ENCODE measurements around the gene OR10H3. TPM values are rescaled to one million over a fixed set of nuclear protein-coding genes. Genes with fewer than 3 reads are reported as not detected.

OR10H3 gene
- total and polyA plus RNA-seq, 2 of the 8 experiments (the other 6 are each of a cell fraction or from before 2014, with no cell fraction given): not detected

- Histone ChIP-seq H3K4me3 (ENCODE audit: extremely low read depth in 1 of 4, insufficient read depth in 2 of 4, low read depth in 3 of 4, low read length in 4 of 4) (no peak overlapping the region), H3K9me3 (ENCODE audit: insufficient read depth in 2 of 2, low read depth in 1 of 2, low read length in 1 of 2) (peaks cover 61 to 64% of the 10 kb centered on the region in 2 experiments), H3K14ac (ENCODE audit: insufficient read length) (no peak overlapping the region), H2AK5ac (ENCODE audit: low read depth, low read length) (no peak overlapping the region), H3K27ac (ENCODE audit: low read depth, low read length) (no peak overlapping the region), H4K20me1 (replicated peaks in 1 of 2; ENCODE audit: control insufficient read depth in 1 of 2, insufficient read depth in 2 of 2, low read length in 2 of 2) (no peaks in the 10 kb centered on the region), H2AFZ (ENCODE audit: low read length) (no peak overlapping the region), H3K23ac (ENCODE audit: insufficient read length) (no peak overlapping the region), H3K79me2 (ENCODE audit: control insufficient read depth in 1 of 2, insufficient read depth in 2 of 2, low read length in 2 of 2) (no peaks in the 10 kb centered on the region), H2BK20ac (ENCODE audit: low read length) (no peak overlapping the region), H3K27me3 (replicated peaks in 1 of 4; ENCODE audit: control insufficient read depth in 3 of 4, extremely low read depth in 1 of 4, insufficient read depth in 3 of 4, low read length in 3 of 4) (no peaks in the 10 kb centered on the region), H3K79me1 (ENCODE audit: low read depth, low read length) (no peaks in the 10 kb centered on the region), H3K56ac (replicated peaks; ENCODE audit: insufficient read length, low read depth, low read length) (no peak overlapping the region), H3K4ac (replicated peaks; ENCODE audit: insufficient read length, low read depth, low read length) (no peak overlapping the region), H3K9ac (replicated peaks in 1 of 4; ENCODE audit: extremely low read depth in 1 of 4, low read depth in 3 of 4, low read length in 3 of 4) (no peak overlapping the region), H4K91ac (replicated peaks; ENCODE audit: insufficient read length, low read length) (no peak overlapping the region), H3K4me2 (ENCODE audit: insufficient read depth in 1 of 2, low read depth in 2 of 2, low read length in 2 of 2) (no peak overlapping the region), H4K5ac (ENCODE audit: insufficient read length, low read depth, low read length) (no peak overlapping the region), H3K36me3 (ENCODE audit: control insufficient read depth in 2 of 4, insufficient read depth in 4 of 4, low read length in 3 of 4) (no peaks in the 10 kb centered on the region), H2BK12ac (ENCODE audit: low read depth, low read length) (no peak overlapping the region), H3K18ac (ENCODE audit: extremely low read depth, low read length) (no peak overlapping the region), H2BK15ac (ENCODE audit: low read length) (no peak overlapping the region), H4K8ac (ENCODE audit: extremely low read depth, insufficient read depth, low read length) (no peak overlapping the region), H3K23me2 (ENCODE audit: low read depth, low read length) (no peaks in the 10 kb centered on the region), H3K4me1 (replicated peaks in 1 of 4; ENCODE audit: control insufficient read depth in 3 of 4, insufficient read depth in 4 of 4, low read length in 3 of 4) (no peaks in the 10 kb centered on the region), H2BK120ac (replicated peaks; ENCODE audit: low read depth, low read length) (no peak overlapping the region), H2BK5ac (ENCODE audit: low read depth, low read length) (no peak overlapping the region)
- CTCF ChIA-PET (ENCODE audit: partially characterized antibody): no interaction called here
- POLR2A ChIA-PET (ENCODE audit: partially characterized antibody): no interaction called here
- no peak for FAIRE-seq
- TF ChIP-seq POLR2AphosphoS5 (IDR thresholded peaks at IDR 0.05; ENCODE audit: low read depth, low read length) (no peak), POLR2A (IDR thresholded peaks at IDR 0.05; ENCODE audit: control extremely low read depth in 1 of 2, low read depth in 2 of 2, low read length in 2 of 2) (no peak), TAF1 (IDR thresholded peaks at IDR 0.05; ENCODE audit: low read depth, low read length) (no peak), CHD2 (IDR thresholded peaks at IDR 0.05; ENCODE audit: low read length) (no peak)
- WGBS, 2 experiments (ENCODE audit: extremely low coverage in 1 of 2, insufficient coverage in 1 of 2, insufficient read length in 1 of 2, insufficient replicate concordance in 2 of 2, low coverage in 1 of 2, low lambda C conversion rate in 2 of 2, missing lambda C conversion rate in 1 of 2): 57% methylated on average over 3 of the region's 3 CpGs; no CpG with 5 or more reads in 1 of the 2 experiments
- no peak for DNase-seq (ENCODE audit: low read depth in 1 of 2, low spot score in 2 of 2)
These were observed 23.1 kb upstream of the OR10H3 start for GRCh38 chr19:15714638-15715037.
